ENCODE data around the gene QTRT2. TPM values are rescaled to one million over a fixed set of nuclear protein-coding genes. Genes with fewer than 3 reads are reported as not detected.

QTRT2 gene
- total RNA-seq, 1 donor from 2014 or later: 22.2 TPM

GRCh38 chr3:114034787-114035545 lies 21.6 kb upstream of the QTRT2 start:
- TF ChIP-seq, protein P1, sequence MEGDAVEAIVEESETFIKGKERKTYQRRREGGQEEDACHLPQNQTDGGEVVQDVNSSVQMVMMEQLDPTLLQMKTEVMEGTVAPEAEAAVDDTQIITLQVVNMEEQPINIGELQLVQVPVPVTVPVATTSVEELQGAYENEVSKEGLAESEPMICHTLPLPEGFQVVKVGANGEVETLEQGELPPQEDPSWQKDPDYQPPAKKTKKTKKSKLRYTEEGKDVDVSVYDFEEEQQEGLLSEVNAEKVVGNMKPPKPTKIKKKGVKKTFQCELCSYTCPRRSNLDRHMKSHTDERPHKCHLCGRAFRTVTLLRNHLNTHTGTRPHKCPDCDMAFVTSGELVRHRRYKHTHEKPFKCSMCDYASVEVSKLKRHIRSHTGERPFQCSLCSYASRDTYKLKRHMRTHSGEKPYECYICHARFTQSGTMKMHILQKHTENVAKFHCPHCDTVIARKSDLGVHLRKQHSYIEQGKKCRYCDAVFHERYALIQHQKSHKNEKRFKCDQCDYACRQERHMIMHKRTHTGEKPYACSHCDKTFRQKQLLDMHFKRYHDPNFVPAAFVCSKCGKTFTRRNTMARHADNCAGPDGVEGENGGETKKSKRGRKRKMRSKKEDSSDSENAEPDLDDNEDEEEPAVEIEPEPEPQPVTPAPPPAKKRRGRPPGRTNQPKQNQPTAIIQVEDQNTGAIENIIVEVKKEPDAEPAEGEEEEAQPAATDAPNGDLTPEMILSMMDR (IDR thresholded peaks at IDR 0.05): no peak
- no peaks in the 10 kb centered on the region for H3K4me1 ChIP-seq
- no peaks in the 10 kb centered on the region for H3K9me3 ChIP-seq
- intact Hi-C loops (cut with DNase I): no loop called here
- no peak overlapping the region for H3K27ac ChIP-seq
- DNase-seq (no peak), ATAC-seq (no peak)
- H3K4me3 ChIP-seq: no peak overlapping the region
- H3K36me3 ChIP-seq: peaks cover 13% of the 10 kb centered on the region
- no peaks in the 10 kb centered on the region for H3K27me3 ChIP-seq (ENCODE audit: low read depth)

DNA sequence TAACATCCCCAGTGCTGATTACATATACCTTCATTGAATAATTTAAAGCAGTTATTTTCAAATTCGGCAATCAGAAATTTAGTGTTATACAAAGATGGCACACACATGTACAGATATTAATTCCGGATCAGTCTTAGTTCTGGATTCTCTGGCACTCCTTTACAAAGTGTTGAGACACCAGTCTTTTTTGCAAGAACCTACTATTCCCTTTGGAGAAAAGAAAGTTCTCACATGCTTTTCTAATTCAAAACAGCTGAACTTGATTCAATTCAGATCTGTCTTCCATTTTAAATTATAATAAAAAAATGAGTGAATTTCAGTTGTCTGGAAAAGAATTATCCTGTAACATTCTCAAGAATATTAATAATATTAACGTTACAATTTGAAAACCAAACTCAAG lies 20.6 kb upstream of the QTRT2 start:
- TF ChIP-seq, protein P1 (IDR thresholded peaks at IDR 0.05): no peak
- no peak overlapping the region for H3K4me3 ChIP-seq
- H3K9me3 ChIP-seq: no peaks in the 10 kb centered on the region
- no peak overlapping the region for H3K27ac ChIP-seq
- intact Hi-C loops (cut with DNase I): no loop called here
- DNase-seq (no peak), ATAC-seq (no peak)
- no peaks in the 10 kb centered on the region for H3K4me1 ChIP-seq
- H3K27me3 ChIP-seq (ENCODE audit: low read depth): no peaks in the 10 kb centered on the region
- peaks cover 13% of the 10 kb centered on the region for H3K36me3 ChIP-seq

DNA sequence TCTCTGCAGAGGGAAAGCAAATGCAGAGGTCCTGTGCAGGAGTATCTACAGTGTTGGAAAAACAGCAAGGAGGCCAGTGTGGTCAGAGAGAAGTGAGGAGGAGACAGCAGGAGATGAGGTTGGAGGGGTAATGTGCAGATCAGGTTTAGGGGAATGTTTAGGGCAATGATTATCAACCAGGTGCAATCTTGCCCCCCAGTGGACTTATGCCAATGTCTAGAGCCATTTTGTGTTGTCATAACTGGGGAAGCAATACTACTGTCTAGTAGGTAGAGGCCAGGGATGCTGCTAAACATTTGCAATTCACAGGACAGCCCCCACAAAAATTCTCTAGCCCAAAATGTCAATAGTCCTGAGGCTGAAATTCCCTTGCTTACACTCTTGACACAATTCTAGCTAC lies 13.3 kb upstream of the QTRT2 start:
- DNase-seq (no peak), ATAC-seq (no peak)
- H3K9me3 ChIP-seq: no peaks in the 10 kb centered on the region
- peaks cover 5% of the 10 kb centered on the region for H3K36me3 ChIP-seq
- H3K4me1 ChIP-seq: no peaks in the 10 kb centered on the region
- TF ChIP-seq, protein P1 (IDR thresholded peaks at IDR 0.05): no peak
- H3K27ac ChIP-seq: no peak overlapping the region
- H3K27me3 ChIP-seq (ENCODE audit: low read depth): no peaks in the 10 kb centered on the region
- H3K4me3 ChIP-seq: no peak overlapping the region
- intact Hi-C loops (cut with DNase I): no loop called here

DNA sequence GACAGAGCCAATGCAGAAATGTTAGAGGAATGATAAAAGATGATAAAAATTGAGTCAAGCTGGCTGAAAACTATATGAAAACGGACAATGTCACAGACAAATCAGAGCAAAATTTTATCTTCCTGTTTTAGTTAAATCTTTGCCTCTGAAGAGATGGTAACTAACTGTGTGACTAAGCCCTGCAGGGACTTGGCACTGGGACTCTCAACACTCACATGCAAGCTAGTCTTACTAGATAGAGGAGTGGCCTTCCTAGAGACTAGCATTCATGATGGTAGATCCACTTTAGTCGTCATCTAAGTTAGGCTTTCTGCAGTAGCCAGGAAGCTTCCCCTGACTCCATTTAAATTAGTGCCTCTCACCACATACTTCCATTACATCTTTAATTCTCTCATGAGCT lies 4.3 kb upstream of the QTRT2 start:
- Histone ChIP-seq H3K9me3 (no peaks in the 10 kb centered on the region), H3K4me1 (peaks cover 11% of the 10 kb centered on the region), H3K27me3 (ENCODE audit: low read depth) (no peaks in the 10 kb centered on the region), H3K27ac (no peak overlapping the region), H3K4me3 (no peak overlapping the region), H3K36me3 (no peaks in the 10 kb centered on the region)
- intact Hi-C loops (cut with DNase I): no loop called here
- DNase-seq: no peak
- TF ChIP-seq, protein P1 (IDR thresholded peaks at IDR 0.05): no peak
- ATAC-seq: no peak

DNA sequence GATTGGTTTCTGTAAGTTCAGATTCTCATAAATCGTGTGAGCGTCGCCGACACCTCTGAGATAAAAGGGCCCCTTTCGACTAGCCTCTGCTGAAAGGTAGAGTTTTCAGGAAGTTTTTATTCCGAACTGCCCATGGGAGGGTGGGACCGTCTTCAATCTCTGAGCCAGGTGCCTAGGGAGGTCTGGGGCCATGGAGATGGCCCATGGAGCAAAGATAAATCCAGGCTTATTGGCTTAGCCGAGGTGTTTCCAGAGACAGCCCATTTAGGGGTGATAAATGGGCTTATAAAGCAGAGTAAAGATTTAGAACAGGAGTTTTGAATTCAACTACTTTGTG lies 442 bp downstream of the QTRT2 start:
- H3K27ac ChIP-seq: peak overlapping the region; percentile 86
- ATAC-seq: peak; percentile 12 to 27
- H3K9me3 ChIP-seq: no peaks in the 10 kb centered on the region
- intact Hi-C loops (cut with DNase I): no loop called here
- TF ChIP-seq, protein P1 (IDR thresholded peaks at IDR 0.05): no peak
- H3K4me1 ChIP-seq: peaks cover 22% of the 10 kb centered on the region
- no peak for DNase-seq
- H3K4me3 ChIP-seq: peak overlapping the region; percentile 87
- peaks cover 8% of the 10 kb centered on the region for H3K36me3 ChIP-seq
- no peaks in the 10 kb centered on the region for H3K27me3 ChIP-seq (ENCODE audit: low read depth)

All from lower lobe of right lung (tissue), 2 donors.